ENCODE measurements around the gene MTRF1L. TPM values are rescaled to one million over a fixed set of nuclear protein-coding genes. Genes with fewer than 3 reads are reported as not detected.

Gene MTRF1L
- total RNA-seq, 1 donor from 2014 or later = 33.8 TPM

- DNase-seq (ENCODE audit: low read depth) = no peak
- TF ChIP-seq CTCF (IDR thresholded peaks at IDR 0.05; ENCODE audit: insufficient read depth, low read length, poor library complexity, severe bottlenecking) = no peak
- H3K27me3 ChIP-seq (ENCODE audit: control insufficient read depth, insufficient read depth, low read length) = no peaks in the 10 kb centered on the region
- no peak overlapping the region for H3K4me3 ChIP-seq (ENCODE audit: low read depth, low read length)
- H3K36me3 ChIP-seq (ENCODE audit: control insufficient read depth, insufficient read depth, low read length) = no peaks in the 10 kb centered on the region
These were observed 28.9 kb upstream of the MTRF1L start for GRCh38 chr6:153031335-153031955.

- H3K4me3 ChIP-seq (ENCODE audit: low read depth, low read length) = no peak overlapping the region
- DNase-seq (ENCODE audit: low read depth) = no peak
- no peaks in the 10 kb centered on the region for H3K36me3 ChIP-seq (ENCODE audit: control insufficient read depth, insufficient read depth, low read length)
- no peak for TF ChIP-seq CTCF (IDR thresholded peaks at IDR 0.05; ENCODE audit: insufficient read depth, low read length, poor library complexity, severe bottlenecking)
- no peaks in the 10 kb centered on the region for H3K27me3 ChIP-seq (ENCODE audit: control insufficient read depth, insufficient read depth, low read length)
These were observed 26.5 kb upstream of the MTRF1L start for GRCh38 chr6:153028963-153029362.

GRCh38 chr6:153028286-153028685 is 25.8 kb upstream of the MTRF1L start:
- no peak for DNase-seq (ENCODE audit: low read depth)
- Histone ChIP-seq H3K27me3 (ENCODE audit: control insufficient read depth, insufficient read depth, low read length) (no peaks in the 10 kb centered on the region), H3K4me3 (ENCODE audit: low read depth, low read length) (no peak overlapping the region), H3K36me3 (ENCODE audit: control insufficient read depth, insufficient read depth, low read length) (no peaks in the 10 kb centered on the region)
- no peak for TF ChIP-seq CTCF (IDR thresholded peaks at IDR 0.05; ENCODE audit: insufficient read depth, low read length, poor library complexity, severe bottlenecking)

- H3K36me3 ChIP-seq (ENCODE audit: control insufficient read depth, insufficient read depth, low read length) = no peaks in the 10 kb centered on the region
- DNase-seq (ENCODE audit: low read depth) = no peak
- H3K27me3 ChIP-seq (ENCODE audit: control insufficient read depth, insufficient read depth, low read length) = no peaks in the 10 kb centered on the region
- TF ChIP-seq CTCF (IDR thresholded peaks at IDR 0.05; ENCODE audit: insufficient read depth, low read length, poor library complexity, severe bottlenecking) = no peak
- no peak overlapping the region for H3K4me3 ChIP-seq (ENCODE audit: low read depth, low read length)
These were observed 25.0 kb upstream of the MTRF1L start for GRCh38 chr6:153027480-153027879.

- H3K4me3 ChIP-seq (ENCODE audit: low read depth, low read length) = no peak overlapping the region
- DNase-seq (ENCODE audit: low read depth) = no peak
- H3K27me3 ChIP-seq (ENCODE audit: control insufficient read depth, insufficient read depth, low read length) = no peaks in the 10 kb centered on the region
- TF ChIP-seq CTCF (IDR thresholded peaks at IDR 0.05; ENCODE audit: insufficient read depth, low read length, poor library complexity, severe bottlenecking) = no peak
- no peaks in the 10 kb centered on the region for H3K36me3 ChIP-seq (ENCODE audit: control insufficient read depth, insufficient read depth, low read length)
These were observed 22.2 kb upstream of the MTRF1L start for GRCh38 chr6:153024709-153025017.

- peak; percentile 69 for TF ChIP-seq CTCF (IDR thresholded peaks at IDR 0.05; ENCODE audit: insufficient read depth, low read length, poor library complexity, severe bottlenecking)
- H3K4me3 ChIP-seq (ENCODE audit: low read depth, low read length) = no peak overlapping the region
- DNase-seq (ENCODE audit: low read depth) = no peak
- no peaks in the 10 kb centered on the region for H3K27me3 ChIP-seq (ENCODE audit: control insufficient read depth, insufficient read depth, low read length)
- no peaks in the 10 kb centered on the region for H3K36me3 ChIP-seq (ENCODE audit: control insufficient read depth, insufficient read depth, low read length)
These were observed 21.6 kb upstream of the MTRF1L start for GRCh38 chr6:153023977-153024708.

Data from kidney epithelial cell (primary cell).